Dermis microvascular lymphatic vessel endothelial cell (primary cell): ENCODE results near the gene SART1. TPM values are rescaled to one million over a fixed set of nuclear protein-coding genes. Genes with fewer than 3 reads are reported as not detected.
A peak's percentile ranks its signal among the peaks of the same experiment; 100 is the strongest.
"Not testable (repeated sequence)": the region's sequence is repeated elsewhere in the genome, so short reads cannot be mapped to it uniquely, and the experiment has no call there.

Experiments used
- DNase-seq, 2 donors: peaks; one replicate each; pipeline versions ENCODE4 v3.0.0 to v3.0.0-alpha.2; 2010; ENCODE audit warnings: low read depth in 2 of 2
- total RNA-seq: library from RNA; depleted of rRNA; stranded (reverse); fragments of >200 nt; gene quantifications from 2 replicates; pipeline ENCODE4 v1.2.1, GENCODE V29; 2014

The SART1 gene
- total RNA-seq, 1 donor from 2014 or later = 23.9 TPM

DNA sequence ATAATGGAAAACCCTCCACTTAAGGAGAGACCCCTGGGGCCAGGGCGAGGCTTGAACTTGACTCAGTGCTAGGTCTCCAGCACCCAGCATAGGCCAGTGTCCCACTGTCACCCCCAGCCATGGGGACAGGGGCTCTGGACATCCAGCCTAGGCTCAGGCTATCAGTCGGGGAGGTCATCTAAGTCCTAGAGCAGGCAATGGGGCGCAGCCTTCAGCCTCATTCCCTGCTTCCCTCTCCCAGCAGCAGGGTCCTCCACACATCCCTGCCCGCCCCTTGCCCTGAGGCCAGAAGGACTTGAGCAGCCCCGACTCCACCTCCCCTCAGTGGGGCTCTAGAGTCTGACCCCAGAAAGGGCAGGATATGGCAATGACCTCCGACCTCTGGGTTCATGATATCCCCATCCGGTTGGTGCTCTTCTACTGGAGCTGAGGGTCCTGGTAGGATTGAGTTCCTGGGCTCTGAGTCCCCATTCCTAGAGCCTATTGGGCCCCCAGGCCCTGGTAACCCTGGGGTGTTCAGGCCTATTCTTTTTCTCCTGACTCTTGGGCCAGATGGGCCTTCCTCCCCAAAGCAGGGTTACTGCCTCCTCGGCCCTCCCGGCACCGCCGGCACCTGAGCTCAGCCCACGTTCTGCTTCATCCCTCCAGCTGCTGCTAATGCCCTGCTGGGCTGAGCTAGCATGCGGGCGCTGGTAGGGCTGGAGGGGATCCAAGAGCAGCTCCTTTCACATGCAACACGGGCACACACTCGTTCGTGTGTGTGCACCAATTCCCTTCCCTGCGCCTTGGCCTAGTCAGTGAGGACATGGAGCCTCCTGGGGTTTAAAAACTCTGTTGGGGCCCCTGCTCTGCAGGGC is 54.6 kb downstream of the SART1 start:
- DNase-seq = no peak

DNA sequence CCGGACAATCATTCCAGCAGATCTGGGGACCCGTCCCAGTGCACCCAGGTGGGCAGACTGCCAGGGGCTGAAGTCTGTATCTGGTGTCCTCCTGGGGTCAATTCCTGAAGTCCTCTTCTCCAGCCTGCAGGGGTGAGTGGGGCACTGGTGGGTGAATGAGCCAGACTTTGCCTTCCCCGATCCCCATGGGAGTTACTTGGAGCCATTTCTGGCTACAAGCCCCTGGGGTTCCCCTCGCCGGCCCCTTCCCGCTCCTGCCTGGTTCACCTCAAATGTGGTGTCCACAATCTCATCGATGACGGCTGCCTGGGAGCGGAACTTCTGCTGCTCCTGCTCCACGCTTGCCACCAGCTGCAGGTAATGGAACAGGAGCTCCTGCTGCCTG is 55.3 kb downstream of the SART1 start:
- DNase-seq = no peak

DNA sequence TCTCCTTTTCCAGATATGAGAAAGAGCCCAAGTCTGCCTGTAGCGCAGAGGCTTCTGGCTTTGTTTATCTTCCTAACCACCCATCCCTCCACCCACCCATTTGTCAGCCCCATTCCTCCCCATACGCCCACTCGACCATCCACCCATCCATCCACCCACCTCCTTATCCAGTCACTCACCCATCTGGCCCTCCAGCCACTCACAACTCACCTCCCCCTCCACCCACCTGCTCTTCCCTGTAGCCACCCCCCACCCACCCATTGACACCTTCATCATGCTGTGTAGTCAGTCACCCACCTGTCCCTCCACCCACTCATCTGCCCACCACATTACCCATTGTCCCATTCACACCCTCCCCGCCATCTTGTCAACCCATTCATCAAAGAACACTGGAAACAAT is 55.8 kb downstream of the SART1 start:
- DNase-seq = no peak

DNA sequence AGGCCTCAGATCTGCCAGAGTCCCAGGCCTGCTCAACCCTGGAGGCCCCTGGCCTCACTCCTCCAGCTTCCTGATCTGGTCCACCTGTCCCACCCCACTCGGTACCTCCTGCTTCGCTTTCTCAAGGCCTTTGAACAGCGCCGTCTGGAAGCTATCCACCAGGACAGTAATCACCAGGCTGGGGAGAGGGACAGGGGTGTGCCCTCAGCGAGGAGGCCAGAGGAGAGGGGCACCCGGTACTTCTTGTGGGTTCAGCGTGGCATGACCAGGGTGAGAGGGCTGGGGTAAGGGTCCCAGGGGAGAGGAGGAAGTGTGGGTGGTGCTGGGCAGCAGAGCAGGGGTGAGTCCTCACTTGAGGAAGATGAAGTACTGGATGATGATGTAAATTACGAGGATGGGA is 58.7 kb downstream of the SART1 start:
- no peak for DNase-seq

DNA sequence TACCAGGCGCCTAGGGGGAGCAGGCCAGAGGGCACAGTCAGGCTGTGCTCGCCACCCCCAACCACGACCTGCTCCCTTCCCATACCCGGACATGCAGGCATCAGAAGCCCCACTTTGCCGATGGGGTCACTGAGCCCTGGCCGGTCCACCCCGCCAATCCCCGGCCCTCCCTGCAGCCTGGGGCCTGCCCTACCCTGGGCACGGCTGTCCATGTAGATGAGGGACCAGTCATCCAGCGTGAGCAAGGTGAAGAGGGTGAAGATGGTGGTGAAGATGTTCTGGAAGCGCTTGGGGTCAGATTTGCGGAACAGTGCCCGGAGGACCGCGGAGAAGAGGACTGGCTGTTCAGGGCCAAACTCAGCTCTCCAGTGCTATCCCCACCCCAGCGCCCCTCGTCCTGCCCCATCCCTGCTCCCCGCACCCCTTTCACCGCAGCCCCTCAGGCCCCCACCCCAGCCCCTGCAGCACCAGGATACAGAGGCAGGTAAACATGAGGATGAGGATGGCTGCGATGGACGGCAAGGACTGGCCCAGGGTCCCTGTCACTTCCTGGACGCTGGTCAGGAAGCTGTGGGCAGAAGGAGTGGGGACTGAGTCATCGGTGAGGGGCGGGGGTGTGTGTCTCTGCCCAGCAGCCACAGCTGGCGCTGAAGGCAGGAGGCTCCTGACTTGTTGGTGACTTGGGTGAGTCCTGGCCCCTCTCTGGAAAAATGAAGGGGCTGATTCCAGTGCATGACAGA is 59.3 kb downstream of the SART1 start:
- DNase-seq = peak; percentile 43 to 88

DNA sequence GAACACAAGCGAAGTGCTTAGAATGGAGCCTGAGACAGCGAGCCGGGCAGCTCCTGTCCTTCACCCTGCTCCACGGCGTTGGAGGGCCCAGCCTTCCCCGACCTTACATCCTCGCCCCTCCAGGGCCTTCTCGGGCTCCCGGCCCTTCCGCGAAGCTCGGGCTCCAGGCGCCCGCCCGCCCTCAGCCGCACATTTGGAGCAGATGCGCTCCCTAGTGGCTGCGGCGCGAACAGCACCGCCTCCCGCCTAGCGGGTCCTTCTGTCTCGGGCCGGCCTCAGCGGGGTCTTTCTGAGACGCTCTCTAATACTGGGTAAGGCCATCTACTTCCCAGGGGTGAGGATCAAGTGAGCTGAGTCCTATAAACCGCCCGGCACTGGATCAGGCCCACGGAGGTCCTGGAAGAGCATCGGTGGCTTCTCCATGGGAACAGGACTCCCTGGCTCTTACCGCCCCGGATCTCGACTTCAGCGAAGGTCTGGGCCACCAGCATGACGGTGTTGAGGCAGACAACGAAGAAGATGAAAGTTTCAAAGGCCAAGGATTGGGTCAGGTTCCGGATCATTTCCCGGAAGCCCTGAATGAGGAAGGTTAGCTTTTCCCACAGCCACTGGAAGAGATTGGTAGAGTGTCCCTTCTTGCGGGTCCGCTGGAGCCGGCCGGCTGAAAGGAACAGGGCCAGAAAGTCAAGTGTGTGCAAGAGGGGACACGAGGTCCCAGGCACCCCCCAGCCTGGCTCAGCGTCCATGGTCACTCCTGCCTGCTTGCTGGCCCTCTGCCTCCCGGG is 61.1 kb downstream of the SART1 start:
- DNase-seq = peak in 1 of 2 donors; percentile 58

DNA sequence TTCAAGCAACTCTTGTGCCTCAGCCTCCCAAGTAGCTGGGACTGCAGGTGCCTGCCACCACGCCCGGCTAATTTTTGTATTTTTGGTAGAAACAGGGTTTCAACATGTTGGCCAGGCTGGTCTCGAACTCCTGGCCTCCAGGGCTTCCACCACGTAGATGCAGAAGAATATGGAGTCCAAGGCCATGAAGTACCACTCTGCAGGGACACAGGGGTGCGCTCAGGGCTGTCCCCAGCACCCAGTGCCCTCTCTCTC is 61.6 kb downstream of the SART1 start:
- not testable (repeated sequence) for DNase-seq

DNA sequence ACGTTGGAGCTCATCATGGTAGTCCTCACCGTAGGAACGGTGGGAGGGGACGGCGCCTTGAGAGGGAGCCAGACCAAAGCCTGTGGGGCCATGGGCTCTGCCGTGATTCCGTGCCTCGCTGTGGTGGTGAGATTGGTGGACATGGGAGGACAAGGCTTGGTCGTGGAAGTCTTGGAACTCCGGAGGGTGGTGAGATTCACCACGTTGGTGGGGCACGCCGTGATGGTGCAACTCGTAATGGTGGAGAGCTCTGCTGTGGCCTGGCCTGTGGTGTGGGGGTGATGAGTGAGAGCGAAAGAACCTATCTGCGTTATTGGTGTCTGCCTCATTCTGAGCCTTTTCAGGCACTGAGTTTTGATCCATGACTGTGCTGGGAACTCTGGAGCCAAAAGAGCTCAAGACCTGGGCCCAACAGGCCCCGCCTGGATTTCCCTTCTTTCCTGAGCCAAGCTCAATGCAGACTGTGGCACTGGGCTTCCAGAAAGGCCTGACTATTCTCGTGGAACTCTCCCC is 64.5 kb downstream of the SART1 start, which contains the start of gene CATSPER1:
CATSPER1 (minus strand) TSS at position 463 of the 513 bp plus-strand sequence; CDS start at position 363, 100 bp downstream.
- no peak for DNase-seq

Other genes with a start within 250 kb of the SART1 start
- gene KAT5, start 249.5 kb upstream of the SART1 start, total RNA-seq = 37.6 and 38.4 TPM in 2 replicates
- 39.8 and 42.6 TPM in 2 replicates for gene RNASEH2C, start 240.9 kb upstream of the SART1 start, total RNA-seq
- 6.2 and 11.9 TPM in 2 replicates for gene AP5B1, start 180.8 kb upstream of the SART1 start, total RNA-seq
- gene OVOL1, start 174.7 kb upstream of the SART1 start, total RNA-seq = not detected in 2 replicates
- gene SNX32, start 127.8 kb upstream of the SART1 start, total RNA-seq = 0.13 and 0.51 TPM in 2 replicates
- 976 and 1,057 TPM in 2 replicates for gene CFL1, start 103.6 kb upstream of the SART1 start, total RNA-seq
- 32.6 and 37.8 TPM in 2 replicates for gene MUS81, start 101.3 kb upstream of the SART1 start, total RNA-seq
- 11.2 and 44.4 TPM in 2 replicates for gene EFEMP2, start 88.9 kb upstream of the SART1 start, total RNA-seq
- 0.13 TPM in 2 replicates for gene CTSW, start 81.9 kb upstream of the SART1 start, total RNA-seq
- gene FIBP, start 73.3 kb upstream of the SART1 start, total RNA-seq = 157 and 195 TPM in 2 replicates
- gene CCDC85B, start 71.1 kb upstream of the SART1 start, total RNA-seq = 40.7 and 49.3 TPM in 2 replicates
- 2.1 and 3.8 TPM in 2 replicates for gene FOSL1, start 61.3 kb upstream of the SART1 start, total RNA-seq
- gene C11orf68, start 42.7 kb upstream of the SART1 start, total RNA-seq = 12.3 and 19.8 TPM in 2 replicates
- 67.3 and 84.5 TPM in 2 replicates for gene DRAP1, start 42.3 kb upstream of the SART1 start, total RNA-seq
- gene TSGA10IP, start 16.3 kb upstream of the SART1 start, total RNA-seq = not detected in 2 replicates
- gene EIF1AD, start 40.4 kb downstream of the SART1 start, total RNA-seq = 21.7 and 29.7 TPM in 2 replicates
- 16.7 and 20.4 TPM in 2 replicates for gene BANF1, start 40.8 kb downstream of the SART1 start, total RNA-seq
- 0.38 and 0.64 TPM in 2 replicates for gene CST6, start 50.3 kb downstream of the SART1 start, total RNA-seq
- gene CATSPER1, start 64.7 kb downstream of the SART1 start, total RNA-seq = 0.13 TPM in 1 of 2 replicates, not detected in the other
- gene GAL3ST3, start 87.4 kb downstream of the SART1 start, total RNA-seq = 0.26 and 0.38 TPM in 2 replicates
- 70.3 and 72.7 TPM in 2 replicates for gene SF3B2, start 90.6 kb downstream of the SART1 start, total RNA-seq
- 16.4 and 30.7 TPM in 2 replicates for gene PACS1, start 108.5 kb downstream of the SART1 start, total RNA-seq